GM19238 (cell line): ENCODE measurements around the gene HNF1B.

Experiments used
- DNase-seq: peaks from one replicate; pipeline ENCODE4 v3.0.0; 2011; ENCODE audit warnings: low spot score; ENCODE audit not compliant: insufficient read length

The HNF1B gene

DNA sequence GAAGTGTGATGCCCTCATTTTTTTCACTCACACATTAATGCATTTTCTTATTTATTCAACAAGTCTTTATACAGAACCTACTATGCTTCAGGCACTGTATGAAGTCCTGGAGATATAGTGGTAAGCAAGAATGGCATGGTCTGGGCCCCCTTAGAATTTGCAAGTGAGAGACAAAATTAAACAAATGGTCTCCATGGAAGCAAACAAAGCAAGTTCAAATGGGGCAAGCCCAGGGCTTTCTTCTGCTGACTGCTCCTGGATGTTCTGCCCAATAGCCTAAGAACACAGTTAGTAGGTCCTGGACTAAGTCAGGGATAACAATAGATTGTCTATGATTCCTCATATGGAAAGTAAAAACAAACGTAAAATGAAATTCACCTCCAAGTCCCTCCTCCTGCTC, 70.3 kb downstream of the HNF1B start:
- no peak for DNase-seq

GRCh38 chr17:37673386-37673785, 71.5 kb downstream of the HNF1B start:
- DNase-seq: no peak

DNA sequence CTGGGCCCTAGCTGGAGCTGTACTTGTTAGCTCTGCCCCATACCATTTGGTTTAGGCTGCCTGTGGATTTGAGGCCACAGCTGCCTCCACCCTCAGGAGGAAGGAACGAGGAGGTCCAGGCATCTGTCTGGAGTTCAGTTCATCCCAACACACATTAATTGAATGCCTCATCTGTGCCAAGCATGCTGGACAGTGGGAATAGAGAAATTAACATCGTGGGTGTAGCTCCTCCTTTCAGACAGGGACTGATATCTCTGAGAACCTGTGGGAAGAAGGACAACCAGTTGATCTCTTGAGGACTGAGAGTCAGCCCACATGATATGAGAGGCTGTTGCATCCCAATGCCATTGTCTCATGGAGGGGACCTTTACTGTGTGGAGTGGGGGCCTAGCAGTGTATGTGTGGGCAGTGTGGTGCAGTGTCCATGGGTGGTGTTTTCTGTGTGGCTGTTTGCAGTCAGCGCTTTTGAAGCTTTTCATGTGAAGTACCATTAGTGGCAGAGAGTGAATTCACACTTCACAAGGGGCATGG, 72.2 kb downstream of the HNF1B start:
- DNase-seq: no peak

GRCh38 chr17:37671824-37672547, 72.9 kb downstream of the HNF1B start:
- DNase-seq: no peak

GRCh38 chr17:37671028-37671823, 73.6 kb downstream of the HNF1B start:
- no peak for DNase-seq

DNA sequence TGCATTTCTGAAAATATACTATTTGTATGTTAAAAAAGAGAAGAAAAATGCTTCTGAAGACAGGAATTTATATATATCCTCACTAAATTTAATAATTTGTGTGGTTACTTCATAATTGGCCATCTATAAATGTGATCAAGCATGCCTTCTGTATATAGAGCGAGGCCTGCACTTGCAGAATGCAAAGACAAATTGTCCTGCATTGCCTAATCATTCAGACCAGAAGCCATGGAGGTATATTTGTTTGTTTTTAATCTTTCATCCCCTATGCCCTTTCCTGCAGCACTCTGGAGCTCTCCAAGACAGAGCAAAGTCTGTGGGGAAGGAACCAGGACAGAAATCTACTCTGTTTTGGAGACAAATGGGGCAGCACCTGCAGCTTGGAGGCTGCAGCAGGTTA, 77.8 kb downstream of the HNF1B start:
- no peak for DNase-seq

DNA sequence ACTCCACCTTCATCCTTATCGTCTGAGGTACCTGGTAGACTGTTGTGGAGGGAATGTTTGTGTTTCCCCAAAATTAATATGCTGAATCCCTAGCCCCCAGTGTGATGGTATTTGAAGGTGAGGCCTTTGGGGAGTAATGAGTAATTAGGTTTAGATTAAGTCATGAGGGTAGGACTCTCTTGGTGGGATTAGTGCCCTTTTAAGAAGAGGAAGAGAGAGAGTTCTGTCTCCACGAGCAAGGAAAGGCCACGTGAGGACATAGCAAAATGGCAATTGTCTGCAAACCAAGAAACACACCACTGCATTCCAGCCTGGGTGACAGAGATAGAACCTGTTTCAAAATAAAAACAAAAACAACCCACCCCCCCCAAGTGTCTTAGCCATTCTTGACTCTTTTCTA, 80.6 kb downstream of the HNF1B start:
- DNase-seq: no peak

DNA sequence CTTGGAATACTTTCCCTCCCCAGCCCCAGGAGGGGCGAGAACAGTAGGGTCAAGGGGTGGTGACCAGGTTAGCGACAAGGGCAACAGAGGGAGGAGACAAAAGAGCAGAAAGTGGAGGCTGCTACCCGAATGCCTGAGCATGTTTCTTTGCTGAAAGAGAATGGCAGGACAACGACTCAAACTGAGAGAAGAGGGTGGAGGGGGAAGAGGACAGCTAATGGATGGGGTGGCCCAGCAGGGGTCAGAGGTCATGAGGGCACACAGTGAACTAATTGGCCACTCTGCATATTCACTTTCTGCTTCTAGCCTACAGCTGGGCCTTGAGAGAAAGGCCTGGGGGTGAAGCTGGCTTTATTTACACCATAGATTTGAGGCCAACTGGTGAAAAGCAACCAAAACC, 82.5 kb downstream of the HNF1B start:
- DNase-seq: no peak

DNA sequence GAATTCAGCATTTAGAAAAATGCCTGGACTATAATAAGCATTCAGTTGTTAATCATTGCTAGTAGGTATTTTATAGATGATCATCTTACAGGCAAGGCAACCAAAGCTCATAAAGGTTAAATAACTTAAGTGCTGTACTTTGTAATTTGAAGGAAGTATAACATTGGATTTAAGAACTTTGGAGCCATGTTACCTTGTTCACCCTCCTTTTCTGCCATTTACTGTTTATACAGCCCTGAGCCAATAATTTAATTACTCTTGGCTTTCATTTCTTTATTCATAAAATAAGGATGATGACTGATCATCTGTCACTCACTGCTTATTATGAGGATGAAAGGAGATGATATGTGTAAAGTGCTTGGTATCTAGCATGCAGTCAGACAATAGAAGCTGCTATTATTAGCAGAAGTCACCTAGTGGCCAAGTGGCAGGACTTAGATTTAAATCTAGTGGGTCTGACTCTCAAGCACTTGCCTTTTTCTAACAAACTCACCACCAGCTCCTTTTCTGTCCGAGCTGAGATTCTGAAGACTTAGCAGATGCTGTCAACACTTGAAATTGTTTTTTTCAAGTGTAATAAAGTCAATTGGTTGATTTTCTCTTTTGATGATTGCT, 83.4 kb downstream of the HNF1B start:
- DNase-seq: no peak

GRCh38 chr17:37659925-37660324, 84.9 kb downstream of the HNF1B start:
- DNase-seq: no peak

- no peak for DNase-seq
Measured at GRCh38 chr17:37657202-37657601, 87.7 kb downstream of the HNF1B start.

DNA sequence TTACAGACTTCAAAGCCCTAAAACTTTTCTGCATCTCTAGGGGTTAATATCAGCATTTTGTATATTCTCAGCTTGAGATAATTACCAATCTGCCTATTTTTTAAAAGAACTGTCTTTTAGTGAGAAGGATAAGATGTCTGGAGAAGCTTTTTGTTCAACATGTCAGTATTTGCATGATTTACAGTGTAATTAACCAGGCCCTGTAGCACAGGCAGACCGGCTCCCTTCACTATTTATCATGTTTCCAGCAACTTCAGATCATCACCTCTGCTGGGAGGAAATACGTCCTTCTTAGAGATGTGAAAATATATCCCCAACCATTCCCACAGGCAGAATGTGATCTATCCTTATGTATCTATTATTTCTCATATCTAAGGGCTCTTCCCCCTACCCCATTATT, 93.0 kb downstream of the HNF1B start:
- DNase-seq: no peak

GRCh38 chr17:37650419-37651003, 94.3 kb downstream of the HNF1B start:
- DNase-seq: no peak

GRCh38 chr17:37648555-37648954, 96.3 kb downstream of the HNF1B start:
- DNase-seq: no peak

DNA sequence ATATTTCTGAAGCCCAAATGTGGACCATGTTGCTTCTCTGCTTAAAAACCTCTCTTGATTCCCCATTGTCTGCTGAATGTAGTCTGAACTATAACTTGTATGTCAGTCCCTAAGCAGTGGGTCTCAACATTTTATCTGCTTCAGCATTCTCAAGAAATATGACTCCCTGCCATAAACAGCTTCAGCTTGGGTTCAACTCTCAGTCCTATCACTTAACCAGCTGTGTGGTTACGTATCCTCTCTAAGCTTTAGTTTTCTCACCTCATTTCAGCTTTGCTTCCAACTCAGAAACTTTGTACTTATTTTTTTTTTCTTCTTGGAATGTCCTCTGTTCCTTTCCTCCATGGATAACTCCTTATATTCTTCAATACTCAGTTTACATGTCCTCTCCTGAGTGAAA, 97.0 kb downstream of the HNF1B start:
- DNase-seq: no peak

DNA sequence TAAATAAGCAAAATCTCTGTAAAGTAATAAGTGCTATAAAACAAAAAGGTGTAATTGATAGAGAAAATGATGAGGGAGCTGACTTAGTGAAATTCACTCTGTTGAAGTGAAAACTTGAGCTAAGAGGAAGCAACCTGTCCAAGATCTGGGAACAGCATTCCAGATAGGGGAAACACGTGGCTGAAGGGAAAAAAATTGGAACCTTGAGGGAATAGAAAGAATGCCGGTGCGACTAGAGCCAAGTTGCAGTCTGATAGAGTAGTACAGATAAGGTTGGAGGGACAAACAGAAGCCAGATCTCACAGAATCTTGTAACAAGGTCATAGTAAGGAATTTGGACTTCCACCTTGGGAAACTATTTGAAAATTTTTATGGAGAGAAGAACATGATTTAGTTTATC, 101.0 kb downstream of the HNF1B start:
- no peak for DNase-seq

GRCh38 chr17:37643118-37643766, 101.6 kb downstream of the HNF1B start, which contains the start of gene DDX52:
Gene DDX52, minus strand, starts transcription at chr17:37643446. Its CDS starts 26 bp downstream, at chr17:37643420.
- DNase-seq: peak; percentile 79

DNA sequence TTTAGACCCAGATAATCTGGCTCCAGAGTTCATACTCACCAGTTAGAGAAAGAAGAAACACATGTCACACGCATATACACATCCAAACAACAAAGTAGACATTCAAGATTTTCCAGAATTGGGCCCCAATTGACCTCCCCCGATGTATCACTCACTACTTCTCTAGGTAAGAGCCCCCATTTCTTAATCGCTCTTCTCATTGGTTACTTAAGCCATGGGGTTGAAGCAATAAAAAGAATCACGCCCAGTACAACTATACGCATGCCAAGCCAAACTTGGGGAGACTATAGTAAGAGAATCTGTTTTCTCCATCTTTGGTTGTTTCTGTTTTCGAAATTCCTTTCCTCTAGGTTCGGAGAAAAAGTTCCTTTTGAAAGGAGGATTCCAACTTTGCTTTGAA, 102.2 kb downstream of the HNF1B start:
- DNase-seq: no peak

- DNase-seq: no peak
Measured at GRCh38 chr17:37640015-37640414, 104.8 kb downstream of the HNF1B start.

GRCh38 chr17:37637956-37638355, 106.9 kb downstream of the HNF1B start:
- DNase-seq: no peak
